LHCN-M2 (cell line): Measurements from ENCODE around the gene CNTLN. TPM values are rescaled to one million over a fixed set of nuclear protein-coding genes. Genes with fewer than 3 reads are reported as not detected.
"Not testable (repeated sequence)": the region's sequence is repeated elsewhere in the genome, so short reads cannot be mapped to it uniquely, and the experiment has no call there.

ENCODE experiments used
- DNase-seq: peaks from one replicate; pipeline ENCODE4 v3.0.0-alpha.2; 2012; ENCODE audit warnings: low read depth
- total RNA-seq: library from RNA; depleted of rRNA; stranded (reverse); fragments of >200 nt; gene quantifications from 2 replicates; pipeline ENCODE4 v1.2.3, GENCODE V29; 2014

Gene CNTLN
- total RNA-seq, 1 experiment from 2014 or later, result 15.1 TPM

DNA sequence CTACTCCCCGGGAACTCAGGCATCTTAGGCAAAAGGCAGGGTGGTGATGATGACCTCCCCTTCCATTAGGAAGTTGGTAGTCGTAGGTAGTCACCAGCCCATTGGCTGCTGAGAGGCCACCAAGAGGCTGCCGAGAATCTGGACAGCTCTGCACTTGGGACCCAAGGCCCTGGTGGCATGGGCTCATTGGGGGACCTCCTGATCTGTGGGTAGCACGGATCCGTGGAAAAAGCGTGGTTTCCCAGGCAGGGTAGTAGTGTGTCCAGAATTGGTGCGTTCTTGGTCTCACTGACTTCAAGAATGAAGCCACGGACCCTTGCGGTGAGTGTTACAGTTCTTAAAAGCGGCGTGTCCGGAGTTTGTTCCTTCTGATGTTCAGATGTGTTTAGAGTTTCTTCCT lies 158.8 kb downstream of the CNTLN start:
- DNase-seq, result no peak

DNA sequence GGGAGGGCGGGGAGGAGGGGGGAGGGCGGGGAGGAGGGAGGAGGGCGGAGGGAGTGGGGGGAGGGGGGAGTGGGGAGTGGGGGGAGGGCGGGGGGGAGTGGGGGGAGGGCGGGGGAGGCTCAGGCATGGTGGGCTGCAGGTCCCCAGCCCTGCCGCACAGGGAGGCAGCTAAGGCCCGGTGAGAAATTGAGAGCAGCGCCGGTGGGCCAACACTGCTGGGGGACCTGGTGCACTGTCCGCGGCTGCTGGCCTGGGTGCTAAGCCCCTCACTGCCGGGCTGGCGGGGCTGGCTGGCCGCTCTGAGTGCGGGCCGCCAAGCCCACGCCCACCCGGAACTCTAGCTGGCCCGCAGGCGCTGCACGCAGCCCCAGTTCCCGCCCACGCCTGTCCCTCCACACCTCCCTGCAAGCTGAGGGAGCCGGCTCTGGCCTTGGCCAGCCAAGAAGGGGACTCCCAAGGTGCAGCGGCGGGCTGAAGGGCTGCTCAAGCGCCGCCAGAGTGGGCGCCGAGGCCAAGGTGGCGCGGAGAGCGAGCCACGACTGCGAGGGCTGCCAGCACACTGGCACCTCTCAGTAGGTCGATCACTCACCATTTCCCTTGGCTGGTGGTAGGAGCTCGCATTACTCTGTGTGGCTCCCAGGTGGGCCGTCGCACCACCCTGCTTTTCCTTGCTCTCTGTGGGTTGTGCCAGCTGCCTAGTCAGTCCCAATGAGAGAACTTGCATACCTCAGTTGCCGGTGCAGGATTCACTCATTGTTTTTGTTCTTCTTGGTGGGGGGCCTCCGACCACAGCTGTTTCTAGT lies 160.2 kb downstream of the CNTLN start:
- no peak for DNase-seq

DNA sequence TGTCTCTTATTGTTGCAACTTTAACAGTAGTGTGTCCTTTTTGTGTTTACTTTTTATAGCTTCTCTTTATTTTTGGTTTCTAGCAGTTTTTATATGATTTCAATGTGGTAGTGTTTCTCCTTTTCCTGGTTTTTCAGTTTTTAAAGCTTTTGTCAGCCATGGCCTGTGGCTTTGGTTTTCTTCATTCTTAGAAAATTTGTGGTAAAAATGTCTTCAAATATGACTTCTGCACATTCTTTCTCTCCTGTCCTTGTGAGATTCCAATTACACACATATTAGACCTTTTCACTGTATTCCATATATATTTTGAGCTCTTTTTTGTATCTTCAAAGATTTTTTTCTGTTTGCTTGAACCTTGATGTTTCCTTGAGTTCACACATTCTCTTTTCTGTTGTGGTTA lies 180.5 kb downstream of the CNTLN start:
- peak; percentile 53 for DNase-seq

- peak; percentile 6 for DNase-seq
These were observed 184.0 kb downstream of the CNTLN start for GRCh38 chr9:17318821-17319320.

- no peak for DNase-seq
These were observed 185.0 kb downstream of the CNTLN start for GRCh38 chr9:17319864-17320263.

DNA sequence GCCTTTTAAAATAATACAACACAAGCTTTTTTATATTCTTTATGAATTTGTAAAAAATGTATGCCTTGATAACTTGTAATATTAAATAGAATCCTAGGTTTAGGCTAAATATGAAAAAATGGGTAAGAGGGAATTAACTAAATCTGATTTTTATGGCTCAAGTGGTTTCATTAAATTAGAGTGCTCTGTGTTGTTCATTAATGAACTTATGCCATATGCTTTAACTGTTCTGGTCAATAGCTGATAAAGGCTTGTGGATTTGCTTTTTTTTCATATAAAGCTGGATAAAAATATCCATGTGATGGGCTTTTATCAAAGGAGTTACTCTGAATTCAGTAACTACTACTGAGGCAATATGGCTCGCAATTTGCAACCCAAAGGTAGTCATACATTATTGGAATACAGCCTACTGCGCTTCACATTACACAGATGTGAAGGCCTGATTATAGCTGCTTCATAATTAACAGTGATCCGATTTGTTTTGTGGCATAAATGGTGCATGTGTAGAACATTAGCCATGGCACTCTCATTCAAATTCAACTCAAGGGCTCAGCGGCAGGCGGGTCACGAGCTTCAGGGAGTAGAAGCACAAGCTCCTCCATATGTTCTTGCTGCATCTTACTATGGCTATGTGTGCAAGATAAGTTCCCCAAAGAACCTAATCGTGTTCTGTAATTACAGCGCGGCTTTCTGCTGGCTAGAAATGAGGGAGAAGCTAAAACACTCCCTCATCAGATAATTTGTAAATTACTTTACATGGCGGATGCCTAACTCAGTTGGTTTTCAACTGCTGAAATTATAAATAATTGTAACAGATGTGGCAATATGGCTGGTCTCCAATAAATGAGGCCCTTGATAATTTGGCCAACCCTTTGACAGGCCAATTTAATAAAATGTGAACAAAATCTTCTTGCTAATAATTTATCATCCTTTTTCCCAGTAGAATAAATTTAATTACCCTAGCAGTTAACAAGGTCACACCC lies 188.3 kb downstream of the CNTLN start:
- no peak for DNase-seq

DNA sequence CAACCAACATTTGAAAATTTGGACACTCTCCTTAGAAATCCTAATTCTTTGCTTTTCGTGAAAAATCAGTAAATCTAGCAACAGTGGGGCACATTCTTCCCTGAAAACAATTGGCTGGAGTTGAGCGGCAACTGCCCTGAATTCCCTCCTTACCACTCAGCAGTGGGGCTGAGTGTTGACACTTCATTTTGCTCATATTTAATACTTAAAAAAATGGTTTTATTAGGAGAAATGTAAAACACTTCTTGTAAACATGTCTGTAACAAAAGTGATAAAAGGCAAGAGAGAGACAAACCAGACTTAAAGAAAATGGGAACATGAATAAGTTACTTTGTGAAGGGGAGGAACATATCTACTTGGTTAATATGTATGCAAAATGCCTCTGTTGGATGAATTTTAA lies 193.5 kb downstream of the CNTLN start:
- DNase-seq, result no peak

- no peak for DNase-seq
These were observed 195.3 kb downstream of the CNTLN start for GRCh38 chr9:17330097-17330496.

- DNase-seq, result no peak
These were observed 197.3 kb downstream of the CNTLN start for GRCh38 chr9:17332115-17332514.

DNA sequence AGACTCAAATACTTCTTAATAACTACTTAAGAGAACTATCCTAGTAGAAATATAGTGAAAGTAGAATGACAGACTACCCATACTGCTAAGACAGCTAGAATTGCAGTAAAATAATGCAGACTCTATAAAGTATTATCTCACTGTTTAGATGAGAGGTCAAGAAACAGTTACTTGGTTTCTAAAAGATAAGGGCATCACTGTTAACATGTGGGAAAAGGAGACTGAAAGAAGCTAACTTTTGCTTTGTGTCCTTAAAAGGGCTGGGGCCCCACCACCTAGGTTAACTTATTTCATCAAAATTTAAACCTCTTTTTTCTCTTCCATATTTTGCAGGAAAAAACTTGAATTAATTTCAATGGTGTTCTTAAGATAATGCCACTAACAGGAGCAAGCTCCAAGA lies 204.3 kb downstream of the CNTLN start:
- no peak for DNase-seq

DNA sequence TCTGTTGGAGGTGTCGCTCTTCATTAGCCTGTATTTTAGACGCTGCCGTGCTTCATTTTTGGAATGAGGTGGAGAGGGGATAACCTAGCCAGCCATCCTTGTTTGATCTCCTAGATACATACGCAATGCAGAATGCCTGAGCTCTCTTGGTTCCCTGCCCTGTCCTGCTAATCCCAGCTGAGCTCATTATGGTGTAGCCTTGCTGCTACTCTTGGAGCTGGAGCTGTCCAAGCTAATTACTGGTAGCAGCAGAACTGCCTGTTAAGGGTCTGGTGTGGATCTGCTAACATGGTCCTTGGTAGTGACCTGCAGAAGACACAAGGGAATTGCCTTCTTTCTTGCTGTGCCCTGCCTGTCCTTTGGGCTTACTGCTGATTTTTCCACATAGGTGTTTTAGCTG lies 207.9 kb downstream of the CNTLN start:
- DNase-seq, result no peak

- peak; percentile 46 for DNase-seq
These were observed 215.0 kb downstream of the CNTLN start for GRCh38 chr9:17349831-17350230.

GRCh38 chr9:17354006-17354405 lies 219.2 kb downstream of the CNTLN start:
- not testable (repeated sequence) for DNase-seq

DNA sequence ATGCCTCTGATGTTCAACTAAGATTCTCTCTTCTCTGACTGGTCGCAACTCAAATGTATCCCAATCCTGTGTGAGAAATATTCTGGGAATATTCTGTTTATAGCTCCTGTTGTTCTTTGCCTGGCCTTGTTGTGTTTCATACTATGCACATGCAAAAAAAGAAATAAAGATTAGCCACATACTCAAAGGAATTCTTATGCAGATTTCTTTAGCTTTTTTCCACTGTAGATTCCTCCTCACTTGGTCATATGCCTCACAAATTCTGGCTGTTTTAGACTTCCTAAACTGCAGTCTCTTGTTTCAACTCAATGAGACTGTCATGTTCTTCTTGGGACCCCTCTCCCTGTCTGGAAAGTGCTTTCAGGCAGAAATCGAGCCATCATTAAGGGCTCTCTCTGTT lies 226.5 kb downstream of the CNTLN start:
- DNase-seq, result no peak

DNA sequence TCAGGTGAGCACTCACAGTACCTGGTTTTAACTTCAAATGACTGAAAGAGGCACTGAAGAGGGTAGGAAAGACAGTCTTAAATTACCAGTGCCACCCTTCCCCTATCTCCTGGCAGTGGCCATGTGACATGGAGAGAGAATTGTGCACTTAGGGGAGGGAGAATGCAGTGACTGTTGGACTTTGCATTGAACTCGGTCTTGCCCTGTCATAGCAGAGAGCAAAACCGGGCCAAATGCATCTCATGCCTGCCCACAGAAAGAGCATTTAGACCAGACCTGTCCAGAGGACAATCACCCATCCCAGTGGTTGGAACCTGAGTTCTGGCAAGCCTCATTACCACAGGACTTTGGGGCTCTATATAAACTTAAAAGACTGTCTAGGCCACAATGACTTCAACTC lies 232.2 kb downstream of the CNTLN start:
- DNase-seq, result no peak

DNA sequence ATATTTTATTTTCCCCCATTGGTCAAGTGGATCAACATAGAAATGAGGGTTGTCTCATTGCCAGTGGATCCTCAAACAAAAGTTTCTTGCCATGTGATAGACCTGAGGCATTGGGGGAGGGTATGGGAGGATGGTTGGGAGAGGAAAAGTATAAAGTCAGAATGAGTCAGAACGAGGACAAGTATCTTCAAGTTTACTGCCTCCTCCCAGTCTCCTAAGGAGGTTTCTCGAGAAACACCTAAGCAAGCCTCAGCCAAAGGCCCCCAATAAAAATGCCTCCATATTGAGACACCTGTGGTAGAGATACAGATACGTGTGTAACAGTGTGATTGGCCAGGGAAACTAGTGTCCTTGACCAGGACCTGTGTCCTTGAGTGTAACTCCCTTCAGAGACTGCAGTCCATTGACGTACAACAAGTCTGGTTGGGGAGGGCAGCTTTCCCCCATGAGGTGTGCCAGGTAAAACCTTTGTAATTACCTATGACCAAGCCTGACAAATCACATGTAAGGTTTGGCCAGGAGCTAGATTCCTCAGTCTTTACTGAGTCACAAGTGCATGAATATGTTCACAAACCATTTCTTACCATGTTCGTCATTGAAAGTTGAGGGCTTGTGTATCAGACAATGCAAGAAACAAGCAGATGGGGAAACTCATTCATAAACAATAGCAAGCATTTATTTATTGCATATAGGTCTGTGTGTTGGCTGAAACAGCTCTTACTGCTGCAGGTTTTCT lies 245.5 kb downstream of the CNTLN start:
- DNase-seq, result no peak

GRCh38 chr9:17387565-17387964 lies 252.7 kb downstream of the CNTLN start:
- DNase-seq, result no peak

DNA sequence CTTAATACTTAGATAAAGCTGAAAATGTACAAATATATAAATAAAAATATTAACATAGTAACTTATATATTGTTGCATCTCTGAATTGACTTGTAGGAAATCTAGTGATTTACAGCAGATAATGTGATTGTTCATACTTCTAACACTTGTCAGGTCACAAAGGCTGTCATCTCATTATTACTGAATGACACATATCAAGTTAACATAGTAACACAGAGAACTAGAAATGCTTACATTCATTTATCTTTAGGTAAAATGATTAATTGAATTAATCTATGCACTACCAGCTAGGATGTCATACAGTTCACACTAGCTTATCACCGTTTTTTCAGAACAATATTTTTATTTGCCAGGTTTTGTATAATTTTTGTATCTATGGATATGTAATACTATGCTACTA lies 254.2 kb downstream of the CNTLN start:
- no peak for DNase-seq

DNA sequence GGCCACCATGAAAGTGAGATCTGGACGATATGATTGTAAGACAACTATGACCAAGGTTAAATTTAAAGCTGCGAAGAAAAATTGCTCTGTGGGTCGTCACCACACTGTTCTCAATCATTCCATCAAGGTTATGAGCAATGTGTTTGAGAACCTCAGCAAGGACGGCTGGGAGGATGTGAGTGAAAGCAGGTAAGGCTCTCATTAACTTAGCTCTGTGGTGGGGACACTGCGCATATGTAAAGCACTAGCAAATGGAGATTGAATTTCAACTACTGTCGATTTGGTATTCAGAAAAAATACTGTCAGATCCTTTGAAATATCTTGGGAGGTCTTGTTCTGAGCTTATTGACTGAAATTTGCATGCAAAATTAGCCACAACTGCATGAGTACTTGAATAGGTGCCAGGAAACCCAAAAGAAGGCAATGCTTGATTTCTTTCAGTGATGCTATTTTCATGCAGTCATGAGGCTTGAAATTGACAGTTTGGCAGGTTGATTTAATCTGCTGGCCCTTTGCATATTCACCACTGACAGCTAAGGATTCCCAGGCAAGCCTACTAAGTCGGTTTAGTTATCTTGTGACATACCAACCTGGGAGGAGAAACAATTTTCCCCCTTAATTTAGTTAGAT lies 260.2 kb downstream of the CNTLN start:
- DNase-seq, result no peak

DNA sequence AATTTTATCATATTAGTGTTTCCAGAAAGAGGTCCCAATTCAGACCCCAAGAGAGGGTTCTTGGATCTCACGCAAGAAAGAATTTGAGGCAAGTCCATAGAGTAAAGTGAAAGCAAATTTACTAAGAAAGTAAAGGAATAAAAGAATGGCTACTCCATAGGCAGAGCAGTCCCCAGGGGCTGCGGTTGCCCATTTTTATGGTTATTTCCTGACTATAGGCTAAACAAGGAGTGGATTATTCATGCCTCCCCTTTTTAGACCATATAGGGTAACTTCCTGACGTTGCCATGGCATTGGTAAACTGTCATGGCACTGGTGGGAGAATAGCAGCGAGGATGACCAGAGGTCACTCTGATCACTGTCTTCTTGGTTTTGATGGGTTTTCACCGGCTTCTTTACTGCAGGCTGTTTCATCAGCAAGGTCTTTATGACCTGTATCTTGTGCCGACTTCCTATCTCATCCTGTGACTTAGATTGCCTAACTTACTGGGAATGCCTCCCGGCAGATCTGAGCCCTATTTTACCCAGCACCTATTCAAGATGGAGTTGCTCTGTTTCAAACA lies 262.4 kb downstream of the CNTLN start:
- not testable (repeated sequence) for DNase-seq

DNA sequence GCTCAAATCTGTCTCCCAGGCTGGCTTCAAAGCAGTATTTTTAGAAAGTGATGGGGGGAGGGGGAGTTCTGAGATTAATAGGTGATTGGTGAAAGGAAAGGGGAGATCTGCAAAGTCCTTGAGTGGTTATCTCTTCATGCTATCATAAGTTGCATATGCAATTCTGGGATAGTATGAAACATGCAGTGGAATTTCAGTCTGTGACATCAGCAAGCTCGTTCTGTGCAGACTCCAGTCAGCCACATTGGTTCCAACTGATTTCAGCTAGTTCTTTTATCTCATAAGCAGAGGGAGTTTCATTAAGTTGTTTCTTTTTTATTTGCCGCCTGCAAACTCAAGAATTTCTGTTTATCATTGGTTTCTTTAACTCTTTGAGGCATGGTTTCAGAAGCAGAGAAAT lies 263.5 kb downstream of the CNTLN start:
- no peak for DNase-seq
